GM12874 (cell line): ENCODE results near the gene CD22.

Source experiments
- TF ChIP-seq, protein P1 (sequence below): IDR thresholded peaks from 2 replicates; pipeline ENCODE4 v1.5.1; 2011; ENCODE audit warnings: low read depth, mild to moderate bottlenecking, control low read depth, low read length, moderate library complexity; ENCODE audit not compliant: insufficient read depth

Gene CD22

DNA sequence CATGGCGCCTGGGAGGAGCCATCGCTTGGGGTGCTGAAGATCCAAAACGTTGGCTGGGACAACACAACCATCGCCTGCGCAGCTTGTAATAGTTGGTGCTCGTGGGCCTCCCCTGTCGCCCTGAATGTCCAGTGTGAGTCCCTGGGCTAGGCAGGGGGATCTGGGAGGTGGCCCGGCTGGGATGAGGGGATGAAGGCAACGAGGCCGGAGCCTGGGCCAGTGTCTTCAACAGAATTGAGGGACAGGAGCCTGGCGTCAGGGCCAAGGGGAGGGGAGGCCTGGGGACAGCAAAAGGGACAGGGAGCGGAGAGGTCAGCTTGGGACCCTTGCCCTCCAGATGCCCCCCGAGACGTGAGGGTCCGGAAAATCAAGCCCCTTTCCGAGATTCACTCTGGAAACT, 12.0 kb downstream of the CD22 start:
- TF ChIP-seq, protein P1, sequence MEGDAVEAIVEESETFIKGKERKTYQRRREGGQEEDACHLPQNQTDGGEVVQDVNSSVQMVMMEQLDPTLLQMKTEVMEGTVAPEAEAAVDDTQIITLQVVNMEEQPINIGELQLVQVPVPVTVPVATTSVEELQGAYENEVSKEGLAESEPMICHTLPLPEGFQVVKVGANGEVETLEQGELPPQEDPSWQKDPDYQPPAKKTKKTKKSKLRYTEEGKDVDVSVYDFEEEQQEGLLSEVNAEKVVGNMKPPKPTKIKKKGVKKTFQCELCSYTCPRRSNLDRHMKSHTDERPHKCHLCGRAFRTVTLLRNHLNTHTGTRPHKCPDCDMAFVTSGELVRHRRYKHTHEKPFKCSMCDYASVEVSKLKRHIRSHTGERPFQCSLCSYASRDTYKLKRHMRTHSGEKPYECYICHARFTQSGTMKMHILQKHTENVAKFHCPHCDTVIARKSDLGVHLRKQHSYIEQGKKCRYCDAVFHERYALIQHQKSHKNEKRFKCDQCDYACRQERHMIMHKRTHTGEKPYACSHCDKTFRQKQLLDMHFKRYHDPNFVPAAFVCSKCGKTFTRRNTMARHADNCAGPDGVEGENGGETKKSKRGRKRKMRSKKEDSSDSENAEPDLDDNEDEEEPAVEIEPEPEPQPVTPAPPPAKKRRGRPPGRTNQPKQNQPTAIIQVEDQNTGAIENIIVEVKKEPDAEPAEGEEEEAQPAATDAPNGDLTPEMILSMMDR = no peak

- TF ChIP-seq, protein P1 = no peak
Measured at GRCh38 chr19:35341565-35342225, 12.7 kb downstream of the CD22 start.

DNA sequence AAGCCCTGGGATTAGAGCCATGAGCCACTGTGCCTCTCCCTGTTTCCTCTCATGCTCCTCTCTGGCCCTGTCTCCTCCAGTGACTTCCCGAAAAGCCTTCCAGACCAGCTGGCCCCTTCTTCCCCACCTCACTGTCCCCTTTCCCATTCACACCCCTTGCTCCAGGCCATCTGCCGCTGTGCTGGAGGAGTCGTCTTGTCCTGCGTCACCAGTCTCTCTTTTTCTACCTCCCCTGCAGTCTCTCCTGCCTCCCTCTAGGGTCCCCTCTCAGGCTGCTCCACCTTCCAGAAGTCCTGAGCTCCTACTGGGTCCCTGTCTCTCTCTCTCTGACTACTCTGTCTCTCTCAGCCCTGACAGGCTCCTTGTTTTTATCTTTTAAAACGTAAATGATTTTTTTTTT, 13.4 kb downstream of the CD22 start:
- TF ChIP-seq, protein P1 = no peak

DNA sequence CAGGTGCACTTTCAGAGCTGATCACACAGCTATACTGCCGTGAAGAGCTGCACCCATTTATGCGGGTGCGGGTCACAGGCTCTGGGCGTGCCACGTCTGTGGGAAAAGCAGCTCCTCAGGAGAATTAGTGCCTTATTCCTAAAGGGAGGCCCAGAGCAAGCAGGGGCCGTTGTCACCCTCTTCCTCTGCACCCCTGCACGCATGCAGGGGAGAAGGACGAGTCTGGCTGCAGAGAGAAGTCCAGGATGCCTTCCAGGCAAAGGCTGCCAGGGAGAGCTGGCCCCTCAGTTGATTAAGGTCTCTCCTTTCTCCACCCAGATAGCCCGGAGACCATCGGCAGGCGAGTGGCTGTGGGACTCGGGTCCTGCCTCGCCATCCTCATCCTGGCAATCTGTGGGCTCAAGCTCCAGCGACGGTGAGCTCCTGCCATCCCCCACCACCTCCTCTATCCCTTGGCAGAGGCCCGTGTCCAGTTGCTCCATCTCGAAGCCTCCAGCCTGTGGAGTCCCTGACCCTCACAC, 15.6 kb downstream of the CD22 start:
- TF ChIP-seq, protein P1 = no peak

GRCh38 chr19:35345671-35346111, 16.7 kb downstream of the CD22 start:
- TF ChIP-seq, protein P1 = no peak

DNA sequence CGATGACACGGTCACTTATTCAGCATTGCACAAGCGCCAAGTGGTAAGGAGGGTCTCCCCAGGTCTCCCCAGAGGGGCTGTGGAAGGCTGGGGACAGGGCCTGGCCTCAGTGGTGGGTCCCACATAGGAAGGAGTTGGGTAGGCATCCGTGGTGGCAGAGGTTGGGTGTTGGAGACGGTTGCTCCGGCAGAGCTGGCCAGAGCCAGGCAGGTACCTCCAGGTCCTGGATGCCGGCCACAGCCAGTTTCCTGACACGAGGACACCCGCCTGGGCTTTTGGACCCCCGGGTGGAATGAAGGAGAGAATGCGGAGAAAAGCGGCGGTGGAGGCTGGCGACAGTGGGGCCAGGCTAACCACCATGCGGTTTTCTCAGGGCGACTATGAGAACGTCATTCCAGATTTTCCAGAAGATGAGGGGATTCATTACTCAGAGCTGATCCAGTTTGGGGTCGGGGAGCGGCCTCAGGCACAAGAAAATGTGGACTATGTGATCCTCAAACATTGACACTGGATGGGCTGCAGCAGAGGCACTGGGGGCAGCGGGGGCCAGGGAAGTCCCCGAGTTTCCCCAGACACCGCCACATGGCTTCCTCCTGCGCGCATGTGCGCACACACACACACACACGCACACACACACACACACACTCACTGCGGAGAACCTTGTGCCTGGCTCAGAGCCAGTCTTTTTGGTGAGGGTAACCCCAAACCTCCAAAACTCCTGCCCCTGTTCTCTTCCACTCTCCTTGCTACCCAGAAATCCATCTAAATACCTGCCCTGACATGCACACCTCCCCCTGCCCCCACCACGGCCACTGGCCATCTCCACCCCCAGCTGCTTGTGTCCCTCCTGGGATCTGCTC, 17.4 kb downstream of the CD22 start:
- TF ChIP-seq, protein P1 = no peak

- TF ChIP-seq, protein P1 = no peak
Measured at GRCh38 chr19:35347171-35347929, 18.4 kb downstream of the CD22 start, which contains the start of gene FFAR1. Gene FFAR1 (plus strand): TSS chr19:35347902. CDS start chr19:35351552, 3,650 bp downstream.
